WI38 (cell line): ENCODE data around the gene LRP1B.

Source experiments
- H3K4me3 ChIP-seq: 2 replicates; pipeline ENCODE4 v1.5.1; 2011; ENCODE audit warnings: low read depth, mild to moderate bottlenecking, control low read depth, low read length
- TF ChIP-seq, protein P1 (sequence below): IDR thresholded peaks from 2 replicates; pipeline ENCODE4 v1.5.1; 2012; ENCODE audit warnings: low read depth, mild to moderate bottlenecking, control low read depth, low read length

Gene LRP1B

GRCh38 chr2:140880573-140880972 is 1250.2 kb downstream of the LRP1B start:
- H3K4me3 ChIP-seq, result no peak overlapping the region
- TF ChIP-seq, protein P1, sequence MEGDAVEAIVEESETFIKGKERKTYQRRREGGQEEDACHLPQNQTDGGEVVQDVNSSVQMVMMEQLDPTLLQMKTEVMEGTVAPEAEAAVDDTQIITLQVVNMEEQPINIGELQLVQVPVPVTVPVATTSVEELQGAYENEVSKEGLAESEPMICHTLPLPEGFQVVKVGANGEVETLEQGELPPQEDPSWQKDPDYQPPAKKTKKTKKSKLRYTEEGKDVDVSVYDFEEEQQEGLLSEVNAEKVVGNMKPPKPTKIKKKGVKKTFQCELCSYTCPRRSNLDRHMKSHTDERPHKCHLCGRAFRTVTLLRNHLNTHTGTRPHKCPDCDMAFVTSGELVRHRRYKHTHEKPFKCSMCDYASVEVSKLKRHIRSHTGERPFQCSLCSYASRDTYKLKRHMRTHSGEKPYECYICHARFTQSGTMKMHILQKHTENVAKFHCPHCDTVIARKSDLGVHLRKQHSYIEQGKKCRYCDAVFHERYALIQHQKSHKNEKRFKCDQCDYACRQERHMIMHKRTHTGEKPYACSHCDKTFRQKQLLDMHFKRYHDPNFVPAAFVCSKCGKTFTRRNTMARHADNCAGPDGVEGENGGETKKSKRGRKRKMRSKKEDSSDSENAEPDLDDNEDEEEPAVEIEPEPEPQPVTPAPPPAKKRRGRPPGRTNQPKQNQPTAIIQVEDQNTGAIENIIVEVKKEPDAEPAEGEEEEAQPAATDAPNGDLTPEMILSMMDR, result no peak

GRCh38 chr2:140876015-140876414 is 1254.8 kb downstream of the LRP1B start:
- no peak overlapping the region for H3K4me3 ChIP-seq
- TF ChIP-seq, protein P1, result no peak

DNA sequence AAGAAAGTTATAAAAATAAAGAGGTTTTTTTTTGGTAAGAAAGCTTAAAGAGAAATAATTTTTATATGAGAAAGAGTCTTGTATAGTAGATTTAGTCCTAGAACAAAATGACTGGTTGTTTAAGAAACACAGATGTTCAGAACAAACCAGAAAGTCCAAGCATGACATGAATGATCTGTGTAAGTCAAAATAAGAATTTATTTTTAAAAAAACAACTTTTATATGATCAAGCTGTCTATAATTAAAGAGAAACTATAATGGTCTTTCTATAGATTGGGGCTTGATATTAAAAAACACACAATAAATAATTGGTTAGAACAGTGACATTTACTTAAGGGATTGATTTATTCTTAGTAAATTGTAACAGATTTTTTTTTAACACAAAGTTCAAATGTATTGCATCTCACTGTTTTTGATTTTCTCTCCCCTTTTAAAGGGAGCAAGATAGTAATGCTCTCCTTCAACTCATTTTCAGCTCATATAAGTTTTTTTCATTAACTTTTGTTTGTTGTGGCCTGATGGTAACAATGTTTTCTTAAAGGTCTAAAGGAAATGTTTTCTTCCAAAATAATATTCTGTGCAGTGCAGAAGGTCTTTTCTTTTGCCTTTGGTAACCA is 1256.8 kb downstream of the LRP1B start:
- TF ChIP-seq, protein P1, result no peak
- no peak overlapping the region for H3K4me3 ChIP-seq

DNA sequence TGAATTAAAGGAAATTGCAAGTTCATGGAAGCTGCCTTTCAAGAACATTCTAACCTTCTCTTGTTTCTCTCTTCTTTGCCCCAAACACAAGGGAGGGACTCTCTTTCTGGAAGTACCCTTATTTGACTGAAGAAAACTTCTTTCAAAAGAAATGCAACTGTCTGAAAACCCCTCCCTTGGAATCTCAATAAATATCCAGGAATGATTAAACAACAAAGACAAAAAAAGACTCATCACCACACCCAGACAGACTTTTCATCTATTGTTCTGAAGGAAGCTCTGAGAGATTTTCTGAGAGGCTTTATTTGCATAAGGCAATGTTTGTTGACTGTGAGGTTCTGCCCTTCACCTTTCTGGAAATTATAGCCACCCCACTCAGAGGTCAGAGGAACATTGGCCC is 1260.9 kb downstream of the LRP1B start:
- TF ChIP-seq, protein P1, result no peak
- no peak overlapping the region for H3K4me3 ChIP-seq

- no peak overlapping the region for H3K4me3 ChIP-seq
- TF ChIP-seq, protein P1, result no peak
These were observed 1261.7 kb downstream of the LRP1B start for GRCh38 chr2:140869107-140869506.

GRCh38 chr2:140865837-140866236 is 1265.0 kb downstream of the LRP1B start:
- TF ChIP-seq, protein P1, result no peak
- no peak overlapping the region for H3K4me3 ChIP-seq

DNA sequence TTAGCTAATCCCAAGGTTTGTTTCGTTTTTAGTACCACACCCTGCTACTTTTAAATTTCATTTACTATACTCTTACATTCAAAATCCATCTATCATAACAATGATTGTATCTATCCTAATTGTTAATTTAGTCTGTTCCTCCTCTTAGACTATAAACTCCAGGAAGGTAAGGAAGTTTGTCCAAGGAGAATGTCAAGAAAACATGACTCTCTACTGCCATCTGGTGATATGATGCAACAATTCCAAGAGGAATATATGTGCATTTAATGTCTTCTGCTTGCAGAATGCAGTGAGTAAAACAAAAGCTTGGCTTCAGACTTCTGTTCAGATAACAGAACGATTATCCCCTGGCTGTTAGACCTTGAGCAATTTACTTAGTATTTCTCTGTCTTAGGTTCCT is 1267.1 kb downstream of the LRP1B start:
- H3K4me3 ChIP-seq, result no peak overlapping the region
- TF ChIP-seq, protein P1, result peak; percentile 22; the same call in 1 of the 2 replicates
